HG02938 (cell line): ENCODE results near the gene PRKACB.
"Not testable (repeated sequence)": the region's sequence is repeated elsewhere in the genome, so short reads cannot be mapped to it uniquely, and the experiment has no call there.

Experiments
- ATAC-seq: cut with Tn5 transposase; IDR thresholded peaks from one replicate; pipeline ENCODE4 v1.9.1; 2021; ENCODE audit warnings: mild to moderate bottlenecking, moderate library complexity; ENCODE audit not compliant: unreplicated experiment

The PRKACB gene

GRCh38 chr1:84265867-84266266 lies 121.8 kb downstream of the PRKACB start:
- no peak for ATAC-seq

- ATAC-seq = no peak
Measured at GRCh38 chr1:84266748-84267147, 122.7 kb downstream of the PRKACB start.

- no peak for ATAC-seq
Measured at GRCh38 chr1:84267476-84267875, 123.4 kb downstream of the PRKACB start.

DNA sequence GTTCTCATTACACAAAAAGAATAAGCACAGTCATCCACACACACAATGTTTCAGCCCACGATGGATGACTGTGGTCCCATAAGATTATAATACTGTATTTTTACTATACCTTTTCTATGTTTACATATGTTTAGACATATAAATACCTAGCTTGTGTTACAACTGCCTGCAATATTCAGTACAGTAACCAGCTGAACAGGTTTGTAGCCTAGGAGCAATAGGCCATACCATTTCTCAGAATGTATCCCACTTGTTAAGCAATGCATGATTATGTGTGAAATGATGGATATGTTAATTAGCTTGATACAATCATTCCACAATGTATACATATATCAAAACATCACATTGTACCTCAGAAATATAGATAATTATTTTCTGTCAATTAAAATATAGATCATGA lies 124.3 kb downstream of the PRKACB start:
- no peak for ATAC-seq

DNA sequence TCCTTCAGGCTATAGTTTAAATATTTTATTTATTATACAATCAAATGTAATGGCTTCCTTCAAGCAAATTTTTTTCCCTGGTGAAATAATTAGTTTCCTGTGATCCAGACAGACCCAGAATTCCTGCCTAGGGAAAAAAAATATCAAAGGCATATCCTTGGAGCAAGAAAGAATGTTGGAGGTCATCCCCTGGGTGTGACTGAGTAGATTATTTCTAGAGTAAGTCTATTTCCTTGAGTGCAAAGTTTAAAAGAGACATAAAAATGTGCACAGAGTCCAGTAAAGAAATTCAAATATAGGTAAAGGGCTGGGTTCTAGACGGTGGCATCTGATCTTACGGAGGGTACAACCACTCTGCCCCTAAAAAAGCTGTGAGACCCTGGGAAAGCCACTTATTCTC lies 125.2 kb downstream of the PRKACB start:
- ATAC-seq = no peak

DNA sequence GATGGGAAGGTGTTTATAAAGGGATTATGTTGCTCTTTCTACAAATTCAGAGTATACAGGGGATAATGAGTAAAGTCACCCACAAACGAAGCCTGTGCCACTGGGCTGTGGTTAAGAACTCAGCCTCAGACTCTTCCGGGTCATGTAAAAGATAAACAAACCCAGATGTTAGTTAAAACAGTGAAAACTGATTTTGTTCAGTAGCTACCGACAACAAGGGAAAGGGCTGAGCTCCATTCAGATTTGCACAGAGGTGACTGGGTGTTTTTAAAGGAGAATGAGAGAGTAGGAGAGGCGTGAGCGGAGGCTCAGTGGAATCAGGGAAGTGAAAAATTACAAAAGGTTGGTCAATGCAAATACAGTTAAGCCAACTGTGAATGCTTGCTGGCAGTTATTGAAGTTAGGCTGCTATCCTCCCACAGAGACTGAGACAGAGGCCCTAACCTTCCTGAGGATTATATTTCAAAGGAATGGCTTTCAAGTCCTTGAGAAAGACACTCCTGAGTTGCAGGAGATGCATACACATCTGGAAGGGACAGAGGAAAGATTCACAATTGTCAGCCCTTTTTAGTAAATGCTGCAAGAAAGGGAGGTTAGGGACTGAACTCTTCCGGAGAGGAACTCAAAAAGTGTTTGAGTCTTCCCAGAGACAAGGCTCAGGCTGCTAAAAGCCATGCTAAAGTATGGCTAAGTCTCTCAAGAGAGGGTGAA lies 127.5 kb downstream of the PRKACB start:
- peak; percentile 97 for ATAC-seq

DNA sequence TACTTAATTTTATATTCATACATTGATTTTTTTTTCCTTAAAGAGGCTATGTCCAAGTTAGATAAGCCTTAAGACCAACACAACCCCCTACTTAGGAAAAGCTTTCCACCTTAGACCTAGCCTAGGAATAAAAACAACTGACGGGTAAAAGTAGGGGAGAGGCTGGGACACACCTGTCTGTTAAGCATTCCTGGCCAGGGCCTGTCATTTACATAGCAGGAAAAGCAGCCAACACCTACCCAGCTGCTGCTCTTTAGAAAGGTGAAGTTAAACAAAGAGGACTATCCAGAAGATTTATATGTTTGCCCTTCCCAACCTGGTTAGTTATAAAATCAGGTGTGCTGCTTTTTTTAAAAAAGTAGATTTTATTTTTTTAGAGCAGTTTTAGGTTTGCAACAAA lies 128.3 kb downstream of the PRKACB start:
- no peak for ATAC-seq

DNA sequence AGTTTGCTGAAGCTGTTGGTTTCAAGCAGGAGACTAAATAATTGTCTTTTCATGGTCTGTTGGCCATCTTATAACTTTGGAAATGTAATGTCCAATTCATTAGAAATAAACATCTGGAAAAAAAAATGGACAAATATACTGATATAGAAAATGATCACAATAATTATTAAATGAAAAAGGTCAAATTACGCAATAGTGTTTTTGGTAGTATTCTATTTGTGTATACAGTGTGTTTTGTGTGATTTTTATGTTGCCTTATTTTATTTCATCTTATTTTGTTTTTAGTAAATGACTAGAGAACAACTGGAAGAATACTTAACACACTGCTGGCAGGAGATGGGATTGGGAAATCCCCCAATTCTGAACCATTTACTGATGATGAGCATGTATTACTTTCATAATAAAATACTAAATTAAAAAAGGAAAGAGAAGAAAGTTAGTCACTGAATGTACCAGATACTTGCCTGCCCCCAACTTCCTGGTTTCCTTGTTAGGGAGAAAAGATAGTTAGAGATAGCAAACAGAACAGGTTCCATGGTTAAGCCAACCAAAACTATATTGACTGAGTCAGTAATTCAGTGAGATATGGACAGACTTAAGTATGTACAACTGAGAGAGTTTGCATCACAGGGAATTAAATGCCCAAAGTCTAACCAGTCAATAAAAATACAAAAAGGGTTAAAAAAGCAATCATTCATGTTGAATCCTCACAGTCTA lies 133.4 kb downstream of the PRKACB start:
- no peak for ATAC-seq

DNA sequence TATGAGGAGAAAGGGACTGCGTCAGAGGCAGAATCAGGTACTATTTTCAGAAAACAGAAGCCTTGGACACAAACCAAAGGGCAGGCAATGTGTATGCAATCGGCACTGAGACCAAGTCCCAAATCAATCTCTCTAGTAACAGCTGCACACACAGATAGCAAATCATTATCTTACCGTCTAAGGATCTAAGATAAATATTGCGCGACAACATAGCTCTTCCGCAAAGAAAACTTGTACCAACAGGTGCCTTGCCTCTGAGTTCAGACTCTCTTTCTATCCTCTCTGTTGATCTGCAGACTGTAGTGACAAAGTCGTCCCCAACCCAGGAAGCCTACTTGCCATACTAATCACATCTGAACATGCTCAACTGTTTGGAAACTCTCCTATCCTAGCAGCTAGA lies 134.8 kb downstream of the PRKACB start:
- no peak for ATAC-seq

GRCh38 chr1:84280912-84281311 lies 136.8 kb downstream of the PRKACB start:
- no peak for ATAC-seq

DNA sequence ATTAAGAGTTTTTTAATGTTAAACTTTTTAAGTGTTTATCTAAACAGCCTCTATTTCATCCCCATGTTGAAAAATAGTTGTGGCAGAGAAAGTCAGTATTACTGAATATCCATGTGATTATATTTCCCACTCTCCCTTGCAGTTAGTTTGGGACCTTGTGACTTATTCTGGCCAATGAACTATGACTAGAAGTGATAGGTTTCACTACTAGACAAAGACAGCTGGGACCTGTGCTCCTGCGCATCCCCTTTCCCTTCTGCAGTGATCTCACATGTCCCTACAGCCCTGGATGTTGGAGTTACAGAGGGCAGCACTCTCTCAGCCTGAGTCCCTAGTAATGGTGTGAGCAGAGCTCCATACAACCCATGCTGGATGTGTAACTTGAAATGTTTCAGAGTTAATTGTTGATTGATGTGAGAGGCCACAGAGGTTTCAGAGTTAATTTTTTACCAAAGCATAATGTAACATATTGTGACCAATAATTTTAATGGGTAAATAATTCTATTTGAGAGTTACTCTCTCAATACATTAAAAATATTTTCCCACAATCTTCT lies 138.8 kb downstream of the PRKACB start:
- ATAC-seq = peak; percentile 84

DNA sequence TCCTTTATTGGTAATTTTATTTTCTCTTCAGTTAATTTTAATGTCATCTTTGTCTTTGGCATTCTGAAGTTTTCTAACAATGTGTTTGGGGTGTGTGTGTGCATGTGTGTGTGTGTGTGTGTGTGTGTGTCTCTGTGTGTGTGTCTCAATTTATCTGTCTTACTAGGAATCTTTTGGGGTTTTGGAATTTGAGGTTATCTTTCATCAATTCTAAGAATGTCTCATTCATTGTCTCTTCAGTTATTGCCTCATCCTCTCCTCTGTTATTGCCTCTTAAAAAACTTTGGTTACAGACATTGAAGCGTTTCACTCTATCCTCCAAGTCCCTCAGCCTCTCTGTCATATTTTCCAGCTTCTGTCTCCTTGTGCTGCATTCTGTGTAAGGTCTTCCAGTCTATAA lies 139.3 kb downstream of the PRKACB start:
- ATAC-seq = no peak

- no peak for ATAC-seq
Measured at GRCh38 chr1:84286071-84286470, 142.0 kb downstream of the PRKACB start.

DNA sequence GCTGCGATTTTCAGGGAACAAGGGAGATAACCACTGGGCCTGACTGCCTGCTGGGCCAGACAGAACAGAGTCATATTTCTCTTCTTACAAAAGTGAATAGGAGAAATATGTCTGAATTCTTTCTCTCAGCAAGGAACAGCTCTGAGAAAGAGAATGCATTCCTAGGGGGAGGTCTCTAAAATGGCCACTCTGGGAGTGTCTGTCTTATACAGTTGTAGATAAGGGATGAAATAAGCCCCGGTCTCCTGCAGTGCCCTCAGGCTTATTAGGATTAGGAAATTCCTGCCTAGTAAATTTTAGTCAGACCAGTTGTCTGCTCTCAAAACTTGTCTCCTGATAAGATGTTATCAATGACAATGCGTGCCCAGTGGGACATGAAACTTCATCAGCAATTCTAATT lies 143.3 kb downstream of the PRKACB start:
- not testable (repeated sequence) for ATAC-seq
